VCaP (cell line): ENCODE measurements around the gene TCF3.

ENCODE experiments used
- H3K27ac ChIP-seq: fragments of 450-650 bp; 2 replicates; pipeline ENCODE4 v1.5.1; 2017
- TF ChIP-seq, protein P1 (sequence below): fragments of 450-650 bp; conservative IDR thresholded peaks from 2 replicates; pipeline ENCODE4 v1.5.1; 2017; ENCODE audit warnings: mild to moderate bottlenecking, moderate library complexity

Gene TCF3

DNA sequence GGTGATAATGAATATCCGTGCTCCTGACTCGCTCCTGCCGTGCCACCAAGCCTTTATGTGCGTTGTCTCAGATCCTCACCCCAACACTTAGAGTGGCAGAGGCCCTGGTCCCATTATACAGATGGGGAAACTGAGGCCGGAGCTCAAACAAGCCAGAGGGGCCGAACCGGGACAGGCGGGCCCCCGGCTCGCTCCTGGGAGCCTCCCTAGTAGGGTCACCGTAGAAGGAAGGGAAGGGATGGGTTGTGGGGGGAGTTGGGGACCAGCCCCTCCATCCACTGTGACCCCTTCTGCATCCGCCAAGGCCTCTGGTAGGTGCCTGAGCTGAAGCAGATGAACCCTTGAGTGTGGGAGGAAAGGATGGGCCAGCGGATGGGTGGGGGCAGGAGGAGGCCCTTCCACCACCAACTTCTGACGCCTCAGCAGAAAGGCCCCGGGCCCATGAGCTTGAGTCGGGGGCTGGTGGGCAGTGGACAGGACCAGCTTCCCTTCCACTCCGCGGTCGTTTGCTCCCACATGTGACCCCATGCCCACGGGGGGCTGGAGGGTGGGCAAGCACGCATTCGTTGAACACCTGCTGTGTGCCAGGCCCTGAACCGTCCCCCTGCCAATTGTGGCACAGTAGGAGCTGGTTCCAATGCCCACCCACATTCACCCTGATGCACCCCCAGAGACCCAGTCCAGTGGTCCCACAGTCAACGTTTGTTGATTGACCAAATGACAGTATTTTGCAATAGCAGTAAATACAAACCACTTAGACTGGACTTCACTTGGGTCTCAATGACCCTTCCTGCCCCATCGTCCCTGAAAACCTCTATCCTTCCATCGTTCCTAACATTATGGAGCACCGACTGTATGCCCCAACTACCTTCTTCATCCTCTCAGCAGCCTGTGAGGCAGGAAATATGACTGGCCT lies 24.2 kb upstream of the TCF3 start:
- no peak overlapping the region for H3K27ac ChIP-seq
- TF ChIP-seq, protein P1, sequence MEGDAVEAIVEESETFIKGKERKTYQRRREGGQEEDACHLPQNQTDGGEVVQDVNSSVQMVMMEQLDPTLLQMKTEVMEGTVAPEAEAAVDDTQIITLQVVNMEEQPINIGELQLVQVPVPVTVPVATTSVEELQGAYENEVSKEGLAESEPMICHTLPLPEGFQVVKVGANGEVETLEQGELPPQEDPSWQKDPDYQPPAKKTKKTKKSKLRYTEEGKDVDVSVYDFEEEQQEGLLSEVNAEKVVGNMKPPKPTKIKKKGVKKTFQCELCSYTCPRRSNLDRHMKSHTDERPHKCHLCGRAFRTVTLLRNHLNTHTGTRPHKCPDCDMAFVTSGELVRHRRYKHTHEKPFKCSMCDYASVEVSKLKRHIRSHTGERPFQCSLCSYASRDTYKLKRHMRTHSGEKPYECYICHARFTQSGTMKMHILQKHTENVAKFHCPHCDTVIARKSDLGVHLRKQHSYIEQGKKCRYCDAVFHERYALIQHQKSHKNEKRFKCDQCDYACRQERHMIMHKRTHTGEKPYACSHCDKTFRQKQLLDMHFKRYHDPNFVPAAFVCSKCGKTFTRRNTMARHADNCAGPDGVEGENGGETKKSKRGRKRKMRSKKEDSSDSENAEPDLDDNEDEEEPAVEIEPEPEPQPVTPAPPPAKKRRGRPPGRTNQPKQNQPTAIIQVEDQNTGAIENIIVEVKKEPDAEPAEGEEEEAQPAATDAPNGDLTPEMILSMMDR: no peak

DNA sequence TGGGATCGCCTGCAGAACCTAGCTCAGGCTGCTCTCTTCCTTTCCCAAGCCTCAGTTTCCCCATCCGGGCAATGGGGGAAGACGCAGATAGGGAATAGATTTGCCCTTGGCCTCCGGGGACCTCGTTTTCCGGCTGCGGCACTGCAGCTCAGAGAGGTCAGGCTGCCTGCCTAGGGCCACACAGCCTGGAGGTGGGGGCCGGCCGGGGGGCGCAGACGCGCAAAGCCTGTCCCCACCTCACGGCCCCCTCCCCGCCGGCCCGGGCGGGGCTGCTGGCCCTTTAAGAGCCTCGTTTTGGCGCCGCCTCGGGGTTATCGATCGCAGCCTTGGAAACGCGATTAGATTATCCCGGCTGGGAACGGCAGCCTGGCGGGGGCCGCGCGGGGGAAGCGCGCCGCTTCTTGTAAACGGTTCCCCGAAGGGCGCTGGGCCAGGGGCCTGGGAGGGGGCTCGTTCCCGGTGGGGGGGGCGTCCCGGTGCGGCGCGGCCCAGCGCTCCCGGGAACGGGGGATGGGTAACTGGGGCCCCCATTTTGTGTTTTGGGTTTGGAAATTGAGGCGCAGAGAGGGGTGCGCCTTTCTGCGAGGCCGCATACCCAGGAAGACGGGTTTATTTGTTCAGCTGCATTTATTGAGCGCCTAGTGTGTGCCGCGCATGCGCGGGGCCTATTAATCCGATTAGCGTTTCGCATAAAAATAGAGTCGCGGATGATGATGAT lies 23.4 kb upstream of the TCF3 start:
- TF ChIP-seq, protein P1: no peak

DNA sequence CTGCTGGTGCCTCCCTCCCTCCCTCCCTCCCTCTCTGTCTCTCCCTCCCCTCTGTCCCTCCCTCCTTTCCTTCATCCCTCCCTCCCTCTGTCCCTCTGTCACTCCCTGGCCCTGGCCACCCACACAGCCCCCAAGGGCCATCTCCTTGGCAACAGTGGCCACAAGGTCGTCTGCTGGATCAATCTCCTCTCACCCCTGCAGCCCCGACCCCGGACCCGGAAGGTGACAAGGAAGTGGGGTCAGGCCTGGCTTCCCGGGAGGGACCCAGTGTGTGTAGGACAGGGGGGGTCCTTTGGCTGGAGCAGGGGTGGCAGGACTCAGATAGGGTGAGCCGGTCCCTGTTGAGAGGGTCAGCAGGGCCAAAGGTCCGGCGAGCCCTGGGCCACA lies 21.9 kb upstream of the TCF3 start:
- no peak overlapping the region for H3K27ac ChIP-seq
- TF ChIP-seq, protein P1: no peak

More for the DNA sequence above, 23.4 kb upstream of the TCF3 start:
- no peak overlapping the region for H3K27ac ChIP-seq

DNA sequence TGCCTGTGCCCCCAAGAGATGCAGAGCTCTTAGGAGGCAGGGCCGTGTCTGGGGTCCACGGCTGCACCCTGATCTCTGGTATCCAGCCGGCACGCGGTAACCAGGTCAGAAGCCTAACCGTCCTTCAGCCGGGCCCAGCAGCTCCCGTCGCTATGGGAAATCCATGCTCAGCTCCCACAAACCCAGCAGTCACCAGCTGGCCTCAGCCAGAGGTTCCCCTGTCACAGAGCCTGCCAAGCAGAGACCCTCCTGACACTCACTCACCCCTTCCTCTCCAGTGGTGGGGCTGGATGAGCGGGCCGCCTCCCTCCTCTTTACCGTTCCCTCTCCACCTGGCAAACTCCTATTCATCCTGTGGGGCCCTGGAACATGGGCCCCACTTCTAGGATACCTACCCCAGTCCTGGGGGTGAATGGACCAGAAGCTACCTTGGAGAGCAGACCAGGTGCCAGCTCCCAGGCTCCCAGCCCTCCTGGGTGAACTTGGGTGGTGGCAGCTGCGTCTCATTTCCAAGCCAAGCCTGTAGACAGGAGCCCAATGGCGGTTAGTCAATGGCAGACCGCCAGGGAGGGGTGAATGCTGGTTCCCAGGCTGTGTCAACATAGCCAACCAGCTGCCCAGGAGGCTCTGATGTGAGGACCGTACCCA lies 21.4 kb upstream of the TCF3 start:
- H3K27ac ChIP-seq: no peak overlapping the region
- TF ChIP-seq, protein P1: no peak

DNA sequence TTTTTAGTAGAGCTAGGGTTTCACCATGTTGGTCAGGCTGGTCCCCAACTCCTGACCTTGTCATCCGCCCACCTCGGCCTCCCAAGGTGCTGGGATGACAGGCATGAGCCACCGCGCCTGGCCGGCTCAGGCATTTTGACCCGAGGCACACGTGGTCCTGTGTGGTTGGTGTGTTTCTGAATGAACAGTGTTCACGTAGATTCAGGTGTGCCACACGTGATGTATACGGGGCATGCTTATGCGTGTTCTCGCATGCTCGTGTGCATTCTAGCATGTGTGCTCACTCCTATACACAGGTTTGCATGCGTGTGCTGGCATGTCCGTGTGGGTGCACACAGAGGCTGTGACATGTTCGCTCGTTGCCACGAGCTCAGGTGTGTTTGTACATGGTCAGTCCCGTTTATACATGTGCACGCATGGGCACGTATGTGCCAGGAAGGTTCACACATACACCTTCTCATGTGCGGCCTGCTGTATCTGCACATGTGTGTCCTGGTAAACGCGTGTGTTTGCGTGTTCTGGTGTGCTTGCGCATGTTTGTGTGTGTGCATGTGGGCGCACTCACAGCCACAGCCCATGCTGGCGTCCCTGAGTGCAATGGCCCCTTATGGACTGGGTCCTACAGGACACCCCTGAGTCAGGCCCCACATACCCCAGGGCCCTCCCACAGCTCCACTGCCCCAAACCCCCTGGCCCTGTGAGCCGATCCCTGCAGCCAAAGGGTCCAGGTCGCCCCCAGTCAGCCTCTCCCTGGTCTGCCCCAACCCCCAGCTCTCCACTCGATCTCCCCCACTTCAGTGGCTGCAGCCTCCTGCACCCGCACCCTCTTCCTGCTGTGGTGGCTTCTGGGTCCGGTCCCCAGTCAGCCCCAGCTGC lies 20.6 kb upstream of the TCF3 start:
- H3K27ac ChIP-seq: no peak overlapping the region
- TF ChIP-seq, protein P1: no peak

DNA sequence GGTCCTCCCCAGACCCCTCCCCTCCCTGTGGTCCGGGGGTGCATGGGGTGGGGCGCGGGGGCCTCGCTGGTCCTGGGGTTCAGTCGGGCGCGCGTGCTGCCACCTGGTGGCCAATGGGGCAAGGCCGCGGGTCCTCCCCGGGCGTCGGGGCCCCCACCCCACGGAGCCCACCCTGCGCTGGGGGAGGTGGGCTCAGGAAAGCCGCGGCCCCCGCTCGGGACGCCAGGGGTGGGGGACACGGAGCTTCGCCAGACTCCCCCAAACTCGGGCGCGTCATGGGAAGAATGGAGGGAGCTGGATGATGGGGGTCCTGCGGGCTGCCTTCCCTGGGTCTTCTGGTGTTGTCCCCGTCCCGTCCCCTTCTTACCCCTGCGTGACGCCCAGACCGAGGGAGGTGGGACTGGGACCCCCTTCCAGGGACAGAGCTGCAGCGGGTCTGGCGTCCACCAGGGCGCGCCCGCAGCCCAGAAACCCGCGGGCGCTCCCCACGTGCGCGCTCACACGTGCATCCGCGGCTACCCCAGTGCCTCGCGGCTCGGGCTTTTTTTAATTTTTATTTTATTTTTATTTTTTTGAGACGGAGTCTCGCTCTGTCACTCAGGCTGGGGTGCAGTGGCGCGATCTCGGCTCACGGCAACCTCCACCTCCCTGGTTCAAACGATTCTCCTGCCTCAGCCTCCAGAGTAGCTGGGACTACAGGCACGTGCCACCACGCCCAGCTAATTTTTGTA lies 19.8 kb upstream of the TCF3 start:
- no peak overlapping the region for H3K27ac ChIP-seq
- TF ChIP-seq, protein P1: peak; percentile 88
